MCF 10A (cell line): ENCODE measurements around the gene MOSPD3. TPM values are rescaled to one million over a fixed set of nuclear protein-coding genes. Genes with fewer than 3 reads are reported as not detected.
A peak's percentile ranks its signal among the peaks of the same experiment; 100 is the strongest.

ENCODE experiments used
- BruUV-seq: library from RNA; stranded (reverse); fragments of 400-500 nt; replicated peaks from 2 replicates; lab custom pipeline; 2021; lab: Mats Ljungman, UMichigan
- CTCF ChIA-PET: fragments of 300-600 bp; sonication (Branson Sonifier 250); formaldehyde crosslinking; extraction: SDS; loops from one replicate; lab custom pipeline; 2021; ENCODE audit warnings: antibody characterized with exemption, inconsistent platforms; lab: Yijun Ruan, JAX
- POLR2A ChIA-PET: fragments of 300-600, 350-650 bp; sonication (Branson Sonifier 250); formaldehyde crosslinking; extraction: SDS; loops from one replicate; lab custom pipeline; 2020; ENCODE audit warnings: antibody characterized with exemption, inconsistent platforms; lab: Yijun Ruan, JAX
- DNase-seq: peaks from one replicate; pipeline ENCODE4 v3.0.0-alpha.2; 2018; ENCODE audit not compliant: unreplicated experiment
- H3K27ac Mint-ChIP-seq: one replicate; pipeline ENCODE4 v1.8.0; 2022; ENCODE audit warnings: mild to moderate bottlenecking, low read depth, mixed read lengths; ENCODE audit not compliant: unreplicated experiment
- H3K27me3 Mint-ChIP-seq: one replicate; pipeline ENCODE4 v1.8.0; 2022; ENCODE audit warnings: mixed read lengths; ENCODE audit not compliant: insufficient read depth, unreplicated experiment
- H3K36me3 Mint-ChIP-seq: one replicate; pipeline ENCODE4 v1.8.0; 2022; ENCODE audit warnings: mild to moderate bottlenecking, moderate library complexity, mixed read lengths; ENCODE audit not compliant: insufficient read depth, unreplicated experiment
- H3K4me1 Mint-ChIP-seq: one replicate; pipeline ENCODE4 v1.8.0; 2022; ENCODE audit warnings: mixed read lengths; ENCODE audit not compliant: insufficient read depth, unreplicated experiment
- H3K4me3 Mint-ChIP-seq: one replicate; pipeline ENCODE4 v1.8.0; 2022; ENCODE audit warnings: mild to moderate bottlenecking, moderate library complexity, mixed read lengths; ENCODE audit not compliant: unreplicated experiment
- H3K9me3 Mint-ChIP-seq: one replicate; pipeline ENCODE4 v1.8.0; 2022; ENCODE audit warnings: mixed read lengths; ENCODE audit not compliant: unreplicated experiment
- intact Hi-C: fragments of 100-400 bp; cut with micrococcal nuclease; formaldehyde crosslinking; loops from 2 replicates; pipeline ENCODE4 v1.14.1; 2022
- total RNA-seq: library from RNA; stranded (reverse); gene quantifications from 2 replicates; pipeline ENCODE4 v1.2.3, GENCODE V29; 2022
- TF ChIP-seq, protein P1 (sequence below): fragments of 200-600 bp; IDR thresholded peaks from one replicate; pipeline ENCODE4 v1.8.0; 2022; ENCODE audit warnings: antibody characterized with exemption, mild to moderate bottlenecking; ENCODE audit not compliant: unreplicated experiment

The MOSPD3 gene
- total RNA-seq, 1 experiment from 2014 or later: 7.4 TPM

GRCh38 chr7:100620239-100620638 is 7.9 kb downstream of the MOSPD3 start:
- Mint-ChIP-seq H3K36me3 (no peaks in the 10 kb centered on the region), H3K27ac (no peak overlapping the region), H3K9me3 (no peaks in the 10 kb centered on the region), H3K27me3 (no peaks in the 10 kb centered on the region), H3K4me3 (no peak overlapping the region), H3K4me1 (peaks cover 6% of the 10 kb centered on the region)
- intact Hi-C loops: no loop called here
- ChIA-PET CTCF (interaction anchor here (0.7 to 1.7 kb wide), 2 partner anchors 61 to 213 kb away, joined by 3 to 4 read pairs; no protein-coding TSS in a partner anchor), POLR2A (interaction anchor here (1.2 kb wide), 1 partner anchor 34 kb away, joined by 4 read pairs; the partner anchor contains the start of genes FBXO24 and LRCH4)
- no peak for DNase-seq
- TF ChIP-seq, protein P1, sequence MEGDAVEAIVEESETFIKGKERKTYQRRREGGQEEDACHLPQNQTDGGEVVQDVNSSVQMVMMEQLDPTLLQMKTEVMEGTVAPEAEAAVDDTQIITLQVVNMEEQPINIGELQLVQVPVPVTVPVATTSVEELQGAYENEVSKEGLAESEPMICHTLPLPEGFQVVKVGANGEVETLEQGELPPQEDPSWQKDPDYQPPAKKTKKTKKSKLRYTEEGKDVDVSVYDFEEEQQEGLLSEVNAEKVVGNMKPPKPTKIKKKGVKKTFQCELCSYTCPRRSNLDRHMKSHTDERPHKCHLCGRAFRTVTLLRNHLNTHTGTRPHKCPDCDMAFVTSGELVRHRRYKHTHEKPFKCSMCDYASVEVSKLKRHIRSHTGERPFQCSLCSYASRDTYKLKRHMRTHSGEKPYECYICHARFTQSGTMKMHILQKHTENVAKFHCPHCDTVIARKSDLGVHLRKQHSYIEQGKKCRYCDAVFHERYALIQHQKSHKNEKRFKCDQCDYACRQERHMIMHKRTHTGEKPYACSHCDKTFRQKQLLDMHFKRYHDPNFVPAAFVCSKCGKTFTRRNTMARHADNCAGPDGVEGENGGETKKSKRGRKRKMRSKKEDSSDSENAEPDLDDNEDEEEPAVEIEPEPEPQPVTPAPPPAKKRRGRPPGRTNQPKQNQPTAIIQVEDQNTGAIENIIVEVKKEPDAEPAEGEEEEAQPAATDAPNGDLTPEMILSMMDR: no peak
- BruUV-seq: no TSS peak

DNA sequence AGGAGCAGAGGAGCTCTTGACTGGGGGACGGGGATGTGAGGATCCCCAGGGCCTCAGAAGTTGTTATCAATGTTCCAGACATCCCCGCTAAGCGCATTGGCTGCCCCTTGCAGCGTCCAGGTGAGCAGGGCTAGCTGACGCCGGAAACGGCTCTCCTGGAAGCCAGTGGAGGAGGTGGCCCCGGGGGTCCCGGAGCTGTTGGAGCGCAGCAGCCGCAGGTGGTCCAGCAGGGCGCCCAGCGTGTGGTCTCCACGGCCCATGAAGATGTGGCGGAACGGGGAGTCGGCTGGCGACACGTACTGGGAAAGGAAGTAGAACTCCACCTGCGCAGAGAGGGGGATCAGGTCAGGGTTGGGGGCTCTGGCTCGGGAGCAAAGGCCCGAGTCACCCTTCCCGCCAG is 8.5 kb downstream of the MOSPD3 start:
- Mint-ChIP-seq H3K36me3 (no peaks in the 10 kb centered on the region), H3K9me3 (no peaks in the 10 kb centered on the region), H3K4me1 (peaks cover 6% of the 10 kb centered on the region), H3K27me3 (no peaks in the 10 kb centered on the region), H3K27ac (no peak overlapping the region), H3K4me3 (no peak overlapping the region)
- ChIA-PET POLR2A (interaction anchor here (1.2 kb wide), 1 partner anchor 35 kb away, joined by 4 read pairs; the partner anchor contains the start of genes FBXO24 and LRCH4), CTCF (interaction anchor here (0.7 to 1.7 kb wide), 2 partner anchors 61 to 214 kb away, joined by 3 to 4 read pairs; no protein-coding TSS in a partner anchor)
- intact Hi-C loops: no loop called here
- TF ChIP-seq, protein P1: no peak
- BruUV-seq: no TSS peak
- DNase-seq: no peak

DNA sequence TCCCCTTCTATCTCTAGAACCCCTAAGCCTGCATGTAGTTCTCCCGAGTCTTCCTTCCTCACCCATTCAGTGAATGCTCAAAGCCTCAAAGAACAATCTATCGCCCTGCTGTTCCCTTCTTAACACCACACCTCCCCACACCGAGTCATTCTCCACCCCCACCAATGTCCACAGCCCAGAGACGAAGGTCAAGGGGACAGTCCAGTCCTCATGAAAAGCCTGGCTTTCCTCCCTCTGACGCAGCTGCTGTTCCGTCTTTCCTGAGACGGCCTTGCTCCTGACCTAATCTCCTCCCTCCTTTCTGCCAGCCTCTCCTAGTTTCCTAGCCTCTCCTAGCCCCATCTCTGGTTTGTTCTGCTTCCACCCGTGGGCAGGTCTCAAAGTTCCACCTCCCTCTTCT is 9.2 kb downstream of the MOSPD3 start:
- no peak overlapping the region for H3K4me3 Mint-ChIP-seq
- no peaks in the 10 kb centered on the region for H3K27me3 Mint-ChIP-seq
- DNase-seq: no peak
- intact Hi-C loops: no loop called here
- H3K9me3 Mint-ChIP-seq: no peaks in the 10 kb centered on the region
- no peaks in the 10 kb centered on the region for H3K36me3 Mint-ChIP-seq
- no TSS peak for BruUV-seq
- peaks cover 6% of the 10 kb centered on the region for H3K4me1 Mint-ChIP-seq
- ChIA-PET CTCF (no interaction called here), POLR2A (no interaction called here)
- no peak overlapping the region for H3K27ac Mint-ChIP-seq
- TF ChIP-seq, protein P1: no peak

- TF ChIP-seq, protein P1: no peak
- peaks cover 6% of the 10 kb centered on the region for H3K4me1 Mint-ChIP-seq
- ChIA-PET POLR2A (interaction anchor here (0.8 kb wide), 1 partner anchor 12 kb away, joined by 4 read pairs; the partner anchor contains the start of gene MOSPD3), CTCF (interaction anchor here (0.6 kb wide), 1 partner anchor 521 kb away, joined by 3 read pairs; no protein-coding TSS in a partner anchor)
- DNase-seq: no peak
- intact Hi-C loops: no loop called here
- BruUV-seq: no TSS peak
- H3K27ac Mint-ChIP-seq: peak overlapping the region; percentile 24
- H3K27me3 Mint-ChIP-seq: no peaks in the 10 kb centered on the region
- H3K4me3 Mint-ChIP-seq: no peak overlapping the region
- H3K36me3 Mint-ChIP-seq: no peaks in the 10 kb centered on the region
- no peaks in the 10 kb centered on the region for H3K9me3 Mint-ChIP-seq
Observed at GRCh38 chr7:100623951-100624824, 11.8 kb downstream of the MOSPD3 start.
